PC-3 (cell line): ENCODE data around the gene PTPN14. TPM values are rescaled to one million over a fixed set of nuclear protein-coding genes. Genes with fewer than 3 reads are reported as not detected.

Experiments
- ATAC-seq: fragments of 200-7000 bp; cut with Tn5 transposase; 2 replicates; pipeline ENCODE4 v1.9.1; 2020; ENCODE audit warnings: mild to moderate bottlenecking, moderate library complexity
- BruUV-seq: library from RNA; stranded (reverse); fragments of 400-500 nt; replicated peaks from 2 replicates; lab custom pipeline; 2021; lab: Mats Ljungman, UMichigan
- CTCF ChIA-PET: fragments of 300-600 bp; sonication (Branson Sonifier 250); formaldehyde crosslinking; loops from one replicate; lab custom pipeline; 2022; ENCODE audit warnings: antibody characterized with exemption; lab: Charles Lee
- POLR2A ChIA-PET: fragments of 300-600 bp; sonication (Branson Sonifier 250); formaldehyde crosslinking; loops from one replicate; lab custom pipeline; 2022; ENCODE audit warnings: antibody characterized with exemption; ENCODE audit not compliant: unreplicated experiment; lab: Charles Lee
- DNase-seq: peaks from one replicate; pipeline ENCODE4 v3.0.0-alpha.2; 2015
- H2AFZ ChIP-seq: fragments of 300-600 bp; sonication (generic); 2 replicates; pipeline ENCODE4 v1.6.0; 2016; ENCODE audit warnings: antibody characterized with exemption, low read length
- H3F3A ChIP-seq: fragments of 300-600 bp; sonication (generic); one replicate; pipeline ENCODE4 v1.6.0; 2017; ENCODE audit warnings: antibody characterized with exemption, low read length, control low read depth, mild to moderate bottlenecking; ENCODE audit not compliant: unreplicated experiment
- H3K27ac ChIP-seq: fragments of 300-600 bp; sonication (generic); 2 replicates; pipeline ENCODE4 v1.5.1; 2016; ENCODE audit warnings: mild to moderate bottlenecking, low read length
- H3K27me3 ChIP-seq: fragments of 300-600 bp; sonication (generic); 2 replicates; pipeline ENCODE4 v1.6.1; 2016; ENCODE audit warnings: low read length, mixed read lengths
- H3K36me3 ChIP-seq: fragments of 300-600 bp; sonication (generic); 2 replicates; pipeline ENCODE4 v1.6.1; 2016; ENCODE audit warnings: low read depth, mixed run types, low read length, mixed read lengths
- H3K4me1 ChIP-seq: fragments of 300-600 bp; sonication (generic); 2 replicates; pipeline ENCODE4 v1.5.1; 2016; ENCODE audit warnings: low read length; ENCODE audit not compliant: insufficient read depth
- H3K4me2 ChIP-seq: fragments of 300-600 bp; sonication (generic); 2 replicates; pipeline ENCODE4 v1.6.0; 2016; ENCODE audit warnings: low read length
- H3K4me3 ChIP-seq: fragments of 300-600 bp; sonication (generic); 2 replicates; pipeline ENCODE4 v1.5.1; 2016; ENCODE audit warnings: mild to moderate bottlenecking, low read length, mixed read lengths
- H3K79me2 ChIP-seq: fragments of 300-600 bp; sonication (generic); 2 replicates; pipeline ENCODE4 v1.6.1; 2017; ENCODE audit warnings: low read length, mixed read lengths
- H3K9ac ChIP-seq: fragments of 300-600 bp; sonication (generic); 2 replicates; pipeline ENCODE4 v1.6.0; 2016; ENCODE audit warnings: mild to moderate bottlenecking, low read length
- H3K9me2 ChIP-seq: fragments of 300-600 bp; sonication (generic); replicated peaks from 2 replicates; pipeline ENCODE4 v1.6.1; 2016; ENCODE audit warnings: mixed run types, low read length, mixed read lengths
- H3K9me3 ChIP-seq: fragments of 300-600 bp; sonication (generic); 2 replicates; pipeline ENCODE4 v1.6.1; 2016; ENCODE audit warnings: low read length, mixed read lengths
- H4K20me1 ChIP-seq: fragments of 300-600 bp; sonication (generic); 2 replicates; pipeline ENCODE4 v1.6.1; 2016; ENCODE audit warnings: low read length, mixed read lengths
- EZH2 ChIP-seq: fragments of 300-600 bp; sonication (generic); IDR thresholded peaks from one replicate; pipeline ENCODE4 v1.6.1; 2017; ENCODE audit warnings: antibody characterized with exemption, mild to moderate bottlenecking, low read length; ENCODE audit not compliant: unreplicated experiment
- EZH2phosphoT487 ChIP-seq: fragments of 300-600 bp; sonication (generic); IDR thresholded peaks from 2 replicates; pipeline ENCODE4 v1.6.1; 2018; ENCODE audit warnings: mild to moderate bottlenecking, antibody characterized with exemption, low read length, borderline replicate concordance
- intact Hi-C: fragments of 100-400 bp; cut with micrococcal nuclease; formaldehyde crosslinking; loops from 2 replicates; pipeline ENCODE4 v1.9.0; 2023
- total RNA-seq: library from RNA; depleted of rRNA; stranded (reverse); fragments of >200 nt; gene quantifications from 2 replicates; pipeline ENCODE4 v1.2.3, GENCODE V29; 2014
- TF ChIP-seq, protein P1 (sequence below): fragments of 300-600 bp; sonication (generic); conservative IDR thresholded peaks from 2 replicates; pipeline ENCODE4 v1.5.1; 2017; ENCODE audit warnings: antibody characterized with exemption, low read depth, mild to moderate bottlenecking, low read length

The PTPN14 gene
- total RNA-seq, 1 experiment from 2014 or later: 12.6 TPM

DNA sequence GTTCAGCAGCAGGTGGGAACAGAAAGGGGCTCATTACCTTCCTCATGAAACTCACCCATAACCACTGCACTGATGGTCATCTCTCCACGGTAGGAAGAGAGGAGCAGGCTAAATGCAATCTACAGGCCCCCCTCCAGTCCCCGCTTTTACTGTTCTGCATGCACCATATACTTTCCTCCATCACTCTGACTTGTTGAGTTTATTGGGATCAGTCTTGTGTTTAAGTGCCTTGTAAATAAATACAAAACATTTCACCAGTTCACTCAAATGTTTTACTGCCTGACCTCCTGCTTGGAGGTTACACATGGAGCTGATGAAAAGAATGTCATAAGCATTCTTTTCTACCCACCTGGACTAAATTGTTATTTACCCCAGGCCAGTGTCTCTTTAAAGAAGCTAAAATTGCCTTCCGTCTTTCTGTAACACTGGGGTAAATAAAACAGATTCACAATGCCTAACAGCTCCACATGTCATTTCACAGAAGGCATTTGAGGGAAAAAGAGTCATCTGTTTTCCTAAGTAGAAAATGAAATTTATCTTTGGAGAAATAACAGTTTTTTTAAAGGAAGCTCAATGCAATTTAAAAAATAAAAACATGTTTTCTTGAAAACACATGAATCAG, 30.7 kb downstream of the PTPN14 start:
- no peak overlapping the region for H3K27ac ChIP-seq
- no peak overlapping the region for H3K9ac ChIP-seq
- peaks cover 93% of the 10 kb centered on the region for H3K79me2 ChIP-seq
- H3K4me2 ChIP-seq: no peak overlapping the region
- no peak overlapping the region for H2AFZ ChIP-seq
- no peak for ATAC-seq
- intact Hi-C loops: no loop called here
- no peaks in the 10 kb centered on the region for H3K27me3 ChIP-seq
- CTCF ChIA-PET: no interaction called here
- DNase-seq: peak; percentile 19
- no peak overlapping the region for H3K4me3 ChIP-seq
- no peaks in the 10 kb centered on the region for H3K36me3 ChIP-seq
- TF ChIP-seq, protein P1, sequence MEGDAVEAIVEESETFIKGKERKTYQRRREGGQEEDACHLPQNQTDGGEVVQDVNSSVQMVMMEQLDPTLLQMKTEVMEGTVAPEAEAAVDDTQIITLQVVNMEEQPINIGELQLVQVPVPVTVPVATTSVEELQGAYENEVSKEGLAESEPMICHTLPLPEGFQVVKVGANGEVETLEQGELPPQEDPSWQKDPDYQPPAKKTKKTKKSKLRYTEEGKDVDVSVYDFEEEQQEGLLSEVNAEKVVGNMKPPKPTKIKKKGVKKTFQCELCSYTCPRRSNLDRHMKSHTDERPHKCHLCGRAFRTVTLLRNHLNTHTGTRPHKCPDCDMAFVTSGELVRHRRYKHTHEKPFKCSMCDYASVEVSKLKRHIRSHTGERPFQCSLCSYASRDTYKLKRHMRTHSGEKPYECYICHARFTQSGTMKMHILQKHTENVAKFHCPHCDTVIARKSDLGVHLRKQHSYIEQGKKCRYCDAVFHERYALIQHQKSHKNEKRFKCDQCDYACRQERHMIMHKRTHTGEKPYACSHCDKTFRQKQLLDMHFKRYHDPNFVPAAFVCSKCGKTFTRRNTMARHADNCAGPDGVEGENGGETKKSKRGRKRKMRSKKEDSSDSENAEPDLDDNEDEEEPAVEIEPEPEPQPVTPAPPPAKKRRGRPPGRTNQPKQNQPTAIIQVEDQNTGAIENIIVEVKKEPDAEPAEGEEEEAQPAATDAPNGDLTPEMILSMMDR: no peak
- TF ChIP-seq EZH2phosphoT487 (no peak), EZH2 (no peak)
- no peaks in the 10 kb centered on the region for H3F3A ChIP-seq
- POLR2A ChIA-PET: interaction anchor here (0.6 kb wide), 1 partner anchor 31 kb away, joined by 7 read pairs; no protein-coding TSS in a partner anchor
- peaks cover 52% of the 10 kb centered on the region for H3K4me1 ChIP-seq
- H3K9me2 ChIP-seq: no peaks in the 10 kb centered on the region
- H4K20me1 ChIP-seq: peaks cover 47% of the 10 kb centered on the region
- no TSS peak for BruUV-seq
- no peaks in the 10 kb centered on the region for H3K9me3 ChIP-seq

DNA sequence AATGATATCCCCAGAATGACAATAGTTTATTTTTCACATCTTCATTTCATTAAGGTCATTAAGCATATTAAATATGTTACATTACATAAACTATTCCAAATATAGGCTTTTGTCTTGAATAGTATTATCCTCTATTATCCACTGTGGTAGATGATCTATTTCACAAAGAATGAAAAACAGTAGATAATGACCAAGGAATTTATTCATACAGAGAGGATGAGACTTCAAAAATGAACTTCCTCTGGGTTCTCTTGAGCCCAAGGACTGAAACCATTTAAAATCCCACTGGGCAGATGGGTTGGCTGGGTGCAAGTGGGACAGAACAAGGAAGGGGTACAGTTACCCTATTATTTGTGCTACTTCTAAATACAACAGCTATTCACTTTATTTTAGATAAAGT, 33.0 kb downstream of the PTPN14 start:
- intact Hi-C loops: loop anchor here (5.0 kb wide), 1 partner anchor 36 kb away; no protein-coding TSS in a partner anchor
- H3K4me3 ChIP-seq: no peak overlapping the region
- peaks cover 93% of the 10 kb centered on the region for H3K79me2 ChIP-seq
- POLR2A ChIA-PET: no interaction called here
- no TSS peak for BruUV-seq
- H3K9ac ChIP-seq: no peak overlapping the region
- DNase-seq: no peak
- peaks cover 43% of the 10 kb centered on the region for H4K20me1 ChIP-seq
- no peak overlapping the region for H3K27ac ChIP-seq
- no peak overlapping the region for H3K4me2 ChIP-seq
- no peak for TF ChIP-seq EZH2
- H3F3A ChIP-seq: no peaks in the 10 kb centered on the region
- ATAC-seq: no peak
- no peaks in the 10 kb centered on the region for H3K9me3 ChIP-seq
- no peaks in the 10 kb centered on the region for H3K36me3 ChIP-seq
- H2AFZ ChIP-seq: no peak overlapping the region
- peaks cover 54% of the 10 kb centered on the region for H3K4me1 ChIP-seq
- H3K9me2 ChIP-seq: no peaks in the 10 kb centered on the region
- CTCF ChIA-PET: no interaction called here
- no peaks in the 10 kb centered on the region for H3K27me3 ChIP-seq

DNA sequence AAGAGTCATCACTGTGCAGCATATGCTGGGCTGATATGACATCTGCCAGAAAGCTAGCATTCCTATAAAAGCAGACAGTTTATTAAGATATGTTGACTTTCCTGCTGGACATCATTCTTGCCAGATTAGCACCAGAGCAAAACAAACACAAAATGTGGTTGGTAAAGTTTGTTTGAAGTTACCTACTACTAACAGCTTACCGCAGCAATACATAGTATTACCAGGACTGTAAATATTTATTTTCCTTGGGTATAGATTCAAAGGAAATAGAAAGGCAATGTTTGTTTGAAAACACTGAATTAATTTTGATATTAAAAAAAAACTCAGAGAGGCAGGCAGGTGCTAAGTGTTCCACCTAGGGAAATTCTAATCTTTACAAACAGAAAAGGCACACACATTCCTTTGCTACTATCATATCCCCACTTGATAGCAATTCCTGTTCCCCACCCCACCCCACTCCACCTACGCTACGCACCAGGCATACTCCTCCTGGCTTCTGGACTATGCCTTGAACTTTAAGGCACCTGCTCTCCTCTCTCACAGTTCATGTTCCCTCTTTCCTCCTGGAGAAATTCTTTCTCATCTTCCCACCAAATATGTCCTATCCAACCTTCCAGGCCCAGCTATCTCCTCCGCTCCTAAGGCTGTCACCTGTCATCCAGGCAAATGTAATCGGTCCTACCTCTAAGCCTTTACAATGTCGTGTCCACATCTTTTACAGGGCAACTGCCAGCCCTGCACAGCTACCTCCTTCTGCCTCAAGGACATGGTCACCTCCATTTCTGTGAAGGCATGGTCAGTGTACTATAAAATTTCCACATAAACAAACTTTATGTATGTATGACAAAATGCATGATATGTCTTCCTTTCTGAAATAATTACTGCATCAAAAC, 34.7 kb downstream of the PTPN14 start:
- Histone ChIP-seq H3K4me1 (peaks cover 52% of the 10 kb centered on the region), H3K4me2 (peak overlapping the region; percentile 70), H3K9me2 (no peaks in the 10 kb centered on the region), H3K9ac (no peak overlapping the region), H3K36me3 (no peaks in the 10 kb centered on the region), H2AFZ (no peak overlapping the region), H3K4me3 (peak overlapping the region; percentile 37; the same call in 1 of the 2 replicates), H3K27ac (peak overlapping the region; percentile 39), H3F3A (no peaks in the 10 kb centered on the region), H3K79me2 (peaks cover 93% of the 10 kb centered on the region), H3K27me3 (no peaks in the 10 kb centered on the region), H3K9me3 (no peaks in the 10 kb centered on the region), H4K20me1 (peaks cover 35% of the 10 kb centered on the region)
- TF ChIP-seq, protein P1: no peak
- TF ChIP-seq EZH2phosphoT487 (no peak), EZH2 (no peak)
- ChIA-PET CTCF (interaction anchor here (0.7 kb wide), 1 partner anchor 35 kb away, joined by 3 read pairs; the partner anchor contains the start of gene PTPN14), POLR2A (interaction anchor here (0.6 to 0.7 kb wide), 3 partner anchors 10 to 35 kb away, joined by 3 to 4 read pairs (median 3); partner anchors contain the start of gene PTPN14)
- DNase-seq (peak; percentile 99), ATAC-seq (peak; percentile 90)
- BruUV-seq: no TSS peak
- intact Hi-C loops: loop anchor here (1.0 to 5.0 kb wide), 5 partner anchors 14 to 70 kb away; partner anchors contain the start of gene PTPN14
